CD8-positive, alpha-beta memory T cell (primary cell): ENCODE data around the gene CGNL1. TPM values are rescaled to one million over a fixed set of nuclear protein-coding genes. Genes with fewer than 3 reads are reported as not detected.

ENCODE experiments used
- CTCF ChIA-PET: fragments of 350-600 bp; sonication (Branson Sonifier 250); formaldehyde crosslinking; loops from one replicate; lab custom pipeline; 2021; ENCODE audit warnings: antibody characterized with exemption; lab: Charles Lee
- POLR2A ChIA-PET: fragments of 350-600 bp; sonication (Branson Sonifier 250); formaldehyde crosslinking; loops from one replicate; lab custom pipeline; 2021; ENCODE audit warnings: antibody characterized with exemption; lab: Charles Lee
- DNase-seq, 5 donors: peaks; one replicate each; pipeline versions ENCODE4 v3.0.0 to v3.0.0-alpha.2; 2020 to 2022; ENCODE audit warnings: mixed read lengths in 1 of 5
- H3K27ac ChIP-seq: one replicate; pipeline ENCODE4 v1.7.0; 2013; ENCODE audit warnings: low read depth, mild to moderate bottlenecking, low read length, moderate library complexity
- H3K27me3 ChIP-seq: 2 replicates; pipeline ENCODE4 v1.7.0; 2013; ENCODE audit warnings: low read length, mild to moderate bottlenecking; ENCODE audit not compliant: insufficient read depth, poor library complexity, severe bottlenecking
- H3K36me3 ChIP-seq: 2 replicates; pipeline ENCODE4 v1.7.0; 2013; ENCODE audit warnings: mild to moderate bottlenecking, low read length, moderate library complexity; ENCODE audit not compliant: insufficient read depth
- H3K4me1 ChIP-seq: 2 replicates; pipeline ENCODE4 v1.7.0; 2013; ENCODE audit warnings: mild to moderate bottlenecking, low read length, moderate library complexity; ENCODE audit not compliant: insufficient read depth
- H3K4me3 ChIP-seq: 2 replicates; pipeline ENCODE4 v1.7.0; 2013; ENCODE audit warnings: mild to moderate bottlenecking, low read length
- H3K9me3 ChIP-seq: 2 replicates; pipeline ENCODE4 v1.7.0; 2013; ENCODE audit warnings: mild to moderate bottlenecking, low read length
- H3K27ac Mint-ChIP-seq, 8 donors: one replicate each; pipeline ENCODE4 v1.8.0; 2020 to 2021; ENCODE audit warnings: mixed read lengths in 8 of 8, mild to moderate bottlenecking in 6 of 8, inconsistent platforms in 3 of 8, moderate library complexity in 3 of 8
- H3K27me3 Mint-ChIP-seq, 2 donors: one replicate each; pipeline ENCODE4 v1.8.0; 2020 to 2021; ENCODE audit warnings: mixed read lengths in 2 of 2, mild to moderate bottlenecking in 1 of 2, moderate library complexity in 1 of 2
- H3K36me3 Mint-ChIP-seq, 3 donors: one replicate each; pipeline ENCODE4 v1.8.0; 2020 to 2021; ENCODE audit warnings: mixed read lengths in 3 of 3, inconsistent platforms in 1 of 3, mild to moderate bottlenecking in 1 of 3
- H3K4me1 Mint-ChIP-seq, 3 donors: one replicate each; pipeline ENCODE4 v1.8.0; 2020 to 2021; ENCODE audit warnings: mixed read lengths in 3 of 3, inconsistent platforms in 1 of 3, mild to moderate bottlenecking in 1 of 3
- H3K4me3 Mint-ChIP-seq, 7 donors: one replicate each; pipeline ENCODE4 v1.8.0; 2020 to 2021; ENCODE audit warnings: mixed read lengths in 7 of 7, mild to moderate bottlenecking in 6 of 7, moderate library complexity in 4 of 7, inconsistent platforms in 2 of 7
- H3K9me3 Mint-ChIP-seq, 5 donors: one replicate each; pipeline ENCODE4 v1.8.0; 2020 to 2022; ENCODE audit warnings: mixed read lengths in 5 of 5, mild to moderate bottlenecking in 3 of 5, moderate library complexity in 2 of 5, inconsistent platforms in 1 of 5
- polyA plus RNA-seq: library from polyadenylated mRNA; unstranded; fragments of 300-500 nt; fragmentation: Illumina TruSeq; gene quantifications from one replicate; pipeline ENCODE4 v1.2.3, GENCODE V29; 2021
- total RNA-seq, 2 experiments: library from RNA; stranded (reverse); gene quantifications; one replicate each; pipeline ENCODE4 v1.2.3, GENCODE V29; 2021

Gene CGNL1
- total and polyA plus RNA-seq, 3 experiments from 2014 or later = not detected

- no peaks in the 10 kb centered on the region for H3K36me3 Mint-ChIP-seq
- DNase-seq = no peak
- H3K27ac Mint-ChIP-seq = no peak overlapping the region
- ChIA-PET CTCF (no interaction called here), POLR2A (no interaction called here)
- Histone ChIP-seq H3K36me3 (no peaks in the 10 kb centered on the region), H3K4me3 (no peak overlapping the region), H3K4me1 (no peaks in the 10 kb centered on the region), H3K9me3 (no peaks in the 10 kb centered on the region), H3K27ac (no peak overlapping the region), H3K27me3 (no peaks in the 10 kb centered on the region)
- peaks cover 1 to 6% of the 10 kb centered on the region in 2 donors for H3K27me3 Mint-ChIP-seq
- no peaks in the 10 kb centered on the region for H3K4me1 Mint-ChIP-seq
- no peak overlapping the region for H3K4me3 Mint-ChIP-seq
- H3K9me3 Mint-ChIP-seq = no peaks in the 10 kb centered on the region
These were observed 133.7 kb downstream of the CGNL1 start for GRCh38 chr15:57509965-57510364.

- Mint-ChIP-seq H3K27me3 (peaks cover 1 to 11% of the 10 kb centered on the region in 2 donors), H3K9me3 (no peaks in the 10 kb centered on the region), H3K4me1 (no peaks in the 10 kb centered on the region), H3K36me3 (no peaks in the 10 kb centered on the region), H3K27ac (no peak overlapping the region), H3K4me3 (no peak overlapping the region)
- ChIA-PET CTCF (no interaction called here), POLR2A (no interaction called here)
- H3K27ac ChIP-seq = no peak overlapping the region
- no peaks in the 10 kb centered on the region for H3K9me3 ChIP-seq
- H3K36me3 ChIP-seq = no peaks in the 10 kb centered on the region
- H3K4me3 ChIP-seq = no peak overlapping the region
- no peak for DNase-seq
- peaks cover 5% of the 10 kb centered on the region for H3K27me3 ChIP-seq
- H3K4me1 ChIP-seq = no peaks in the 10 kb centered on the region
These were observed 134.3 kb downstream of the CGNL1 start for GRCh38 chr15:57510647-57511046.

DNA sequence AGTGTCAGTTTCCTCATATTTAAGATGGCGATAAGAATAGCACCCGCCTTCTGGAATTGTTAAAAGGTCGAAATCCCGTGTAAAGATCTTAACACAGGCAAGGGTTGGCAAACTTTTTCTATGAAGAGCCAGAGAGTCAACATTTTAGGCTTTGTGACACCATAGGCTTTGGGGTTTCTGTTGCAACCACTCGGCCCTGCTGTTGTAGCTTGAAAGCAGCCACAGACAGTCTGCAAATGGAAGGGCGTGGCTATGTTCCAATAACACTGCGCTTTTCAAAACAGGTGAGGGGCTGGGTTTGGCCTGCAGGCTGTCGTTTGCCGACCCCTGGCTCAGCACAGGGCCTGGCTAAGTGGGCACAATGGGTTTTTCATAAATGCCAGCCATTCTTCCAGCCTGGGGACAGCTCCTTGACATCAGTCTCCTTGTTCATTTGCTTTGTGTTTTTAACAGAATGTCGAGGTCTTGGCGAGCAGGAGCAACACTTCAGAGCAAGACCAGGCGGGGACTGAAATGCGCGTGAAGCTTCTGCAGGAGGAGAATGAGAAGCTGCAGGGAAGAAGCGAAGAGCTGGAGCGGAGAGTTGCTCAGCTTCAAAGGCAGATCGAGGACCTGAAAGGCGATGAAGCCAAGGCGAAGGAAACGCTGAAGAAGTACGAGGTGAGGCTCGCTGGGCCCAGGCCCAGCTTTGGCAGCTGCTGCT lies 140.2 kb downstream of the CGNL1 start:
- Histone ChIP-seq H3K27me3 (peaks cover 5% of the 10 kb centered on the region), H3K4me1 (no peaks in the 10 kb centered on the region), H3K4me3 (no peak overlapping the region), H3K9me3 (no peaks in the 10 kb centered on the region), H3K27ac (no peak overlapping the region), H3K36me3 (no peaks in the 10 kb centered on the region)
- no peaks in the 10 kb centered on the region for H3K9me3 Mint-ChIP-seq
- ChIA-PET POLR2A (no interaction called here), CTCF (no interaction called here)
- DNase-seq = no peak
- H3K27ac Mint-ChIP-seq = no peak overlapping the region
- H3K4me1 Mint-ChIP-seq = no peaks in the 10 kb centered on the region
- H3K27me3 Mint-ChIP-seq = peaks cover 1 to 19% of the 10 kb centered on the region in 2 donors
- no peak overlapping the region for H3K4me3 Mint-ChIP-seq
- H3K36me3 Mint-ChIP-seq = no peaks in the 10 kb centered on the region

DNA sequence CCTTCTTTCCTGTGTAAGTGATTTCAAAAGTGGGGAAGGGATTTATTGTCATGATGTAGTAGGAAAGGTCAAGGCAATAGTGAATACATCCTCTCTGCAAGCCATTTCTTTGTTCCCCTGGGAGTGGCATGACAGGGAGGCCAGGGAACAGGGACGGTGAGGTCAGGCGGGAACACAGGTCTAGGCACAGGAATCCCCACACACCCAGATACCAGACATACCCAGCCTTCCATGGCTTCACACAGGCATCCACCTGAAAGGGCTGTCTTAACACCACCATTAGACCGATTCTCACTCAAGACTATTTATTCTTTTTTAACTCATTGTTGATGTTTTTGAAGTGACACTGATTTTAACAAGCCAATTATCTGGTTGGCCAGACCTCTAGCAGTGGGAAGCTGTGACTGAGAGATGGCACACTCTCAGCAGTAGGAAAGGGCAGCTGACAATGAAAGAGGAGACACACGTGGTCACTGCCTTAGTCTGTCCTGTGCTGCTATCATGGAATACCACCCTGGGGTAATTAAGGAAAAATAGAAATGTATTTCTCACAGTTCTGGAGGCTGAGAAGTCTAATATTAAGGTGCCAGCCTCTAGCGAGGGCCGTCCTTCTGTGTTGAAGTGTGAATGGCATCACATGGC lies 140.8 kb downstream of the CGNL1 start:
- H3K4me3 ChIP-seq = no peak overlapping the region
- peak overlapping the region in 1 of 7 donors; percentile 59 for H3K4me3 Mint-ChIP-seq
- POLR2A ChIA-PET = no interaction called here
- no peak overlapping the region for H3K27ac Mint-ChIP-seq
- no peak for DNase-seq
- peaks cover 5% of the 10 kb centered on the region for H3K27me3 ChIP-seq
- H3K36me3 ChIP-seq = no peaks in the 10 kb centered on the region
- H3K9me3 ChIP-seq = no peaks in the 10 kb centered on the region
- H3K36me3 Mint-ChIP-seq = no peaks in the 10 kb centered on the region
- no peaks in the 10 kb centered on the region for H3K9me3 Mint-ChIP-seq
- no peak overlapping the region for H3K27ac ChIP-seq
- H3K27me3 Mint-ChIP-seq = peaks cover 1 to 19% of the 10 kb centered on the region in 2 donors
- CTCF ChIA-PET = no interaction called here
- H3K4me1 Mint-ChIP-seq = no peaks in the 10 kb centered on the region
- no peaks in the 10 kb centered on the region for H3K4me1 ChIP-seq

GRCh38 chr15:57518779-57519405 lies 142.6 kb downstream of the CGNL1 start:
- H3K4me1 ChIP-seq = no peaks in the 10 kb centered on the region
- POLR2A ChIA-PET = no interaction called here
- H3K4me1 Mint-ChIP-seq = no peaks in the 10 kb centered on the region
- H3K4me3 ChIP-seq = no peak overlapping the region
- no peaks in the 10 kb centered on the region for H3K36me3 Mint-ChIP-seq
- no peak for DNase-seq
- H3K4me3 Mint-ChIP-seq = no peak overlapping the region
- H3K36me3 ChIP-seq = no peaks in the 10 kb centered on the region
- no peak overlapping the region for H3K27ac Mint-ChIP-seq
- CTCF ChIA-PET = no interaction called here
- no peak overlapping the region for H3K27ac ChIP-seq
- H3K9me3 Mint-ChIP-seq = no peaks in the 10 kb centered on the region
- H3K27me3 ChIP-seq = peaks cover 5% of the 10 kb centered on the region
- peaks cover 1 to 22% of the 10 kb centered on the region in 2 donors for H3K27me3 Mint-ChIP-seq
- H3K9me3 ChIP-seq = no peaks in the 10 kb centered on the region

GRCh38 chr15:57519806-57520205 lies 143.5 kb downstream of the CGNL1 start:
- Histone ChIP-seq H3K4me1 (no peaks in the 10 kb centered on the region), H3K9me3 (no peaks in the 10 kb centered on the region), H3K36me3 (no peaks in the 10 kb centered on the region), H3K27me3 (peaks cover 5% of the 10 kb centered on the region), H3K27ac (no peak overlapping the region), H3K4me3 (no peak overlapping the region)
- Mint-ChIP-seq H3K27ac (no peak overlapping the region), H3K4me1 (no peaks in the 10 kb centered on the region), H3K36me3 (no peaks in the 10 kb centered on the region), H3K9me3 (no peaks in the 10 kb centered on the region), H3K27me3 (peaks cover 1 to 23% of the 10 kb centered on the region in 2 donors), H3K4me3 (no peak overlapping the region)
- no peak for DNase-seq
- POLR2A ChIA-PET = no interaction called here
- CTCF ChIA-PET = no interaction called here

DNA sequence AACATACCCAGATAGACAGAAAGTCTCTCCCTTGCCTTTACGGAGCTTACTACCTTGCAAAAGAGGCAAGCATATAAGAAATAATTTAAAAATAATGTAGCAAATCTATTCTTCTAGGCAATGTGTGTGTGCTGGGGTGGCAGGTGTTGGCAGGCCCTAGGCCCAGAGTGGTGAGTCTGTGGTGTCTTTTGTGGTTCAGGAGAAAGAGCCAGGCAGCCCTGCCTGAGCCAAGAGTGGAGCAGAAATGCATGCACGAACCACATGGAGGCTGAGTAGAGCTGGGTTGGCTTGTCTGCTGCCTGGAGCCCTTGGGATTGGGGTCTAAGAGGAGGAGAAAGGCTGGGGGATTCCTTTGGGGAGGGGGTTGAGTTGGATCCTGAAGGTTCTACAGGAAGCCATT lies 145.2 kb downstream of the CGNL1 start:
- Mint-ChIP-seq H3K9me3 (no peaks in the 10 kb centered on the region), H3K4me1 (no peaks in the 10 kb centered on the region), H3K27ac (no peak overlapping the region), H3K4me3 (no peak overlapping the region), H3K36me3 (no peaks in the 10 kb centered on the region), H3K27me3 (peaks cover 1 to 27% of the 10 kb centered on the region in 2 donors)
- no peaks in the 10 kb centered on the region for H3K9me3 ChIP-seq
- H3K27me3 ChIP-seq = no peaks in the 10 kb centered on the region
- no peak overlapping the region for H3K4me3 ChIP-seq
- ChIA-PET CTCF (interaction anchor here (1.1 kb wide), 1 partner anchor 181 kb away, joined by 3 read pairs; no protein-coding TSS in a partner anchor), POLR2A (no interaction called here)
- DNase-seq = no peak
- H3K27ac ChIP-seq = no peak overlapping the region
- no peaks in the 10 kb centered on the region for H3K36me3 ChIP-seq
- H3K4me1 ChIP-seq = no peaks in the 10 kb centered on the region

DNA sequence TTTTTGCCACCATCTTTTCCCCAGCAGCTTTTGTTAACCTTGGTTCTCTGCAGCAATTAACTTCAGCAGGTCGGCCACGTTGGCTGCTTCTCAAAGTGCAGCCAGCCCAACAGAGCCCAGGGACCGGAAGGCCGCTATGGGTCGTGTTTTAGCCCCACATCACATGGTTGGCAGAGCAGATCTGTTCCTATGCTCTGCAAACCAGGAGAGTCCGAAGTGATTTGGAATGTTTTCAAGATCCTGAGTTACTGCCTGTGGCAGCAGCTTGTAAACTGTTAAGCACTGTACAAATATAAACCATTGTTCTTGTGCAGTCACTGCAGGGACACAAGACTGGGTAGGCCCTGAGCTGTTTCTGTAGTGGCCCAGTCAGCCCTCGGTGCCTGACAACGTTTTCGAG lies 145.8 kb downstream of the CGNL1 start:
- no peak for DNase-seq
- Histone ChIP-seq H3K4me3 (no peak overlapping the region), H3K9me3 (no peaks in the 10 kb centered on the region), H3K36me3 (no peaks in the 10 kb centered on the region), H3K27me3 (no peaks in the 10 kb centered on the region), H3K27ac (no peak overlapping the region), H3K4me1 (no peaks in the 10 kb centered on the region)
- ChIA-PET POLR2A (no interaction called here), CTCF (no interaction called here)
- peak overlapping the region in 1 of 8 donors; percentile 87 for H3K27ac Mint-ChIP-seq
- no peak overlapping the region for H3K4me3 Mint-ChIP-seq
- no peaks in the 10 kb centered on the region for H3K4me1 Mint-ChIP-seq
- H3K27me3 Mint-ChIP-seq = peaks cover 2 to 24% of the 10 kb centered on the region in 2 donors
- no peaks in the 10 kb centered on the region for H3K9me3 Mint-ChIP-seq
- no peaks in the 10 kb centered on the region for H3K36me3 Mint-ChIP-seq
